Measurements from ENCODE around the gene ZNF19.

The ZNF19 gene

GRCh38 chr16:71484006-71484893, 4.9 kb downstream of the ZNF19 start:
- DNase-seq (ENCODE audit: low spot score): peak; percentile 92

- DNase-seq (ENCODE audit: low spot score): no peak
Observed at GRCh38 chr16:71482569-71482968, 6.6 kb downstream of the ZNF19 start.

DNA sequence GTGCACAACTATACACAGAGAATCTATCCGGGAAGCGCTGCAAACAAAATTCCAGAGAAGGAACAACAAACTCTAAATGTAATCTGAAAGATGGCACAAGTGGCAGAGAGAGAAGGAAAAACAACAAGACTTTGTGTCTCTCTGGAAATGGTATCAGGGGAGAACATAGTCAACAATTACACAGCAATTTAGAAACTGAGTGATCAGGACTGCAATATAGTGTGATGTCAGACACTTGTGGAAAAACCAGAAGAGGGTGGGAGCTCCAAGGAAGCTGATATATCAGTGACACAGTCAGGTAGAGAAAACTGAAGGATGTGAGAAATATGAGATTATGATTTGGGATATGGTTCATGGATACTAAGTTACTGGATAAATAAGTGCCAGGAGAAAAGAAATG, 8.2 kb downstream of the ZNF19 start:
- no peak for DNase-seq (ENCODE audit: low spot score)

DNA sequence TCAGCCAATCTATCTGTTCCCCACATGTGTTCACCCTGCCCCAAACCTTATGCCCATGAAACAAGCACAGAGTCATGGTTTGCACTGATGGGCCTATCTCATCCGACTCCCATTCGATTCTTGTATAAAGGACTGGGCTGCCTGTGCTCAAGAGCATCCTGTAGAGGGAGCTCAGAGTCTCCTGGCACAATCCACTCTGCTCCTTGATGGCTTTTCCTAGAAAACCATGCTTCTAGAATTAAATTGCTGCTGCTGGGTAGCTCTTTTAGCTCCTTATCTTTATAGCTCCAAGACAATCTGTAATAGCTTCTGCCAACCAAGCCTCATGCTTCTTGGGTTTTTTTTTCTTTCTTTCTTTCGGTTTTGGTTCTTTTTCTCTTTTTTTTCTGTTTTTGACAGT, 9.7 kb downstream of the ZNF19 start:
- DNase-seq (ENCODE audit: low spot score): no peak

DNA sequence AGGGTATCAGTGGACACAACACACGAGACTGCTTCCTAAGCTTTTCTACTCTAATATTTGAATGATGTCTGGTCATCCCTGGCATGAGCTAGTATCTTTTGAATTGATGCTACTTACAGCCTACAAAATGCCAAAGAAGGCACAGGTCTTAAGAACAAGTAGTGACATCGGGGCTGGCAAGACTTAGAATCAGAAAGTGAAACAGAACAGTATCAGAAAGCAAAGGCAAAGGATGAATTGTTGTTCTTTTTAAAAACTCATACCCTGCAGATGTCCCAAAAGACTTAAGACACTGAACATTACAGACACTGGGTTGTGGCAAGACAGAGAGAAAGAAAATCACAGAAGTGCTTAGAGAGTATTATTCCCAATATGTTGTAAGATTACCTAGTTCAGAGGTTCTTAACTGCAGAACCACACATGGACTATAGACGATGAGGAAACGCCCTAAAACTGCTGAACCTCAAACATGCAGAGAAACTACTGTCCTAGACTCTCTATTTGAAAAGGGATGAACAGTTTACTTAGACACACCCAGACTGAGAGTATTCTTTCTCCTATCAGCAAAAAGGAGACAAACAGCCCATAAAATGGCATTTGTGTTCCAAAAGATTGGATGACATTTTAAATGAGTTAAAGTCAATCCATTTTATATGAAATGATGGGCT, 12.5 kb downstream of the ZNF19 start:
- DNase-seq (ENCODE audit: low spot score): no peak

- DNase-seq (ENCODE audit: low spot score): no peak
Observed at GRCh38 chr16:71474864-71475263, 14.3 kb downstream of the ZNF19 start.

- no peak for DNase-seq (ENCODE audit: low spot score)
Observed at GRCh38 chr16:71473891-71474290, 15.2 kb downstream of the ZNF19 start.

DNA sequence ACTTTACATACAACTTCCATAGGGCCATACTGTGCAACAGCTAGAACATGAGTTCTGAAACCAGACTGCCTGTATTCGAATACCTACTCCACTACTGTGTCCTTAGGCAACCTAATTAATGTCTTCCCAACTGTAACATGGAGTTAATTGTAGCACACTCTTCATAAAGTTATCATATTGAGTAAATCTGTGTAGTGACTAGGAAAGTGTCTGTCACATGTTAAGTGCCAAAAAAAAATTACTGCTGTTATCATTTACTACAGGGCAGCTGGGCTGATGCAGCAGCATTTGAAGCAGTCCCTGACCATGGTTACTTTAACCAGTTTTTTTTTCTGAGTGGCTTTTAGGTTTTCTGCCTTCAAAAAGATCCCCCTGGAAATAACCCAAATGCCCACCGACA, 16.2 kb downstream of the ZNF19 start:
- DNase-seq (ENCODE audit: low spot score): no peak

DNA sequence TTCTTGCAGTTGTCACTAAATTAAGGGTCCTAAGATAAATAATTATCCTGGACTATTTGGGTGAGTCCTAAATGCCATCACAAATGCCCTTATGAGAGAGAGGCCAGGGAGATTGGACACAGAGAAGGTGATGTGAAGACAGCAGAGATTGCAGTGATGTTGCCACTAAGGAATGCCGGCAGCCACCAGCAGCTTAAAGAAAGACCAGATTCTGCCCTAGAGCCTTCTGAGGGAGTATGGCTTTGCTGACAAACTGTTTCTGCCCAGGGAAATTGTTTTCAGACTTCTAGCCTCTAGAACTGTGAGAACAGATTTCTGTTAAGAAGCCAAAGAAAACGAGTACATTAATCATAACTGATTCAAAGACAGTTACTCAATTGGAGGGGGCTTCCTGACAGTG, 17.1 kb downstream of the ZNF19 start:
- DNase-seq (ENCODE audit: low spot score): no peak

GRCh38 chr16:71467810-71468209, 21.3 kb downstream of the ZNF19 start:
- DNase-seq (ENCODE audit: low spot score): peak; percentile 47

DNA sequence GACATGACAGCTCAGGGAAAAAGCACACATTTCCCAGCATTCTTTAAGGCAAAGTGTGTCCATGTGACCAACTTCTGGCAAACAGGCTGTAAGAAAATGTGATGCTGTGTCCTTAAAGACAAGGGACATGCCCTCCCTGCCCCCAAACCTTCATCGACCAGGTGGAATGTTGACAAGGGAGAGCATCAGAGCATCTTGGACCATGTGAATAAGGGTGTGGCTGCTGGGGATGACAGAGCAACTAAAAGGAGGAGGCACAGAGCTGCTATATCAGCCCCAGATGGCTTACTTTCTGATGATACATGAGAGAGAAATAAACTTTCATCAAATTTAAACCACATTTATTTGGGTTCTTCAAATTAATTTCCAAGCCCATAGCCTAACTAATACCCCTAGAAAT, 24.9 kb downstream of the ZNF19 start:
- DNase-seq (ENCODE audit: low spot score): no peak

GRCh38 chr16:71461686-71462648, 27.2 kb downstream of the ZNF19 start, which contains the start of gene ZNF23:
ZNF23 (minus strand) TSS chr16:71462247; CDS start chr16:71456796, 5,451 bp downstream.
- DNase-seq (ENCODE audit: low spot score): peak; percentile 78

- peak; percentile 23 for DNase-seq (ENCODE audit: low spot score)
Observed at GRCh38 chr16:71460941-71461340, 28.2 kb downstream of the ZNF19 start.

- no peak for DNase-seq (ENCODE audit: low spot score)
Observed at GRCh38 chr16:71460236-71460635, 28.9 kb downstream of the ZNF19 start.

- DNase-seq (ENCODE audit: low spot score): no peak
Observed at GRCh38 chr16:71459510-71459909, 29.6 kb downstream of the ZNF19 start.

- no peak for DNase-seq (ENCODE audit: low spot score)
Observed at GRCh38 chr16:71456801-71457200, 32.3 kb downstream of the ZNF19 start.

GRCh38 chr16:71453036-71453435, 36.1 kb downstream of the ZNF19 start:
- no peak for DNase-seq (ENCODE audit: low spot score)

DNA sequence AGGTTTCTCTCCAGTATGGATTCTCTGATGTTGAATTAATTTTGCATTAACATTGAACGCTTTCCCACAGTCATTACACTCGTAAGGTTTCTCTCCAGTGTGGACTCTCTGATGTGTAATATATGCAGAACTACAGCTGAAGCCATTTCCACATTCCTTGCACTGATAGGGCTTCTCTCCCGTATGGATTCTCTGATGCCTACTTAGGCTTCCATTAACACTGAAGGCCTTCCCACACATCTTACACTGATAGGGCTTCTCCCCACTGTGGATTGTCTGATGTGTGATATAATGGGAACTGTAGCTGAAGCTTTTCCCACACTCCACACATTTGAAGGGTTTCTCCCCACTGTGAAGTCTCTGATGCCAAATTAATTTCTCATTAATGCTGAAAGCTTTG, 40.1 kb downstream of the ZNF19 start:
- DNase-seq (ENCODE audit: low spot score): no peak

DNA sequence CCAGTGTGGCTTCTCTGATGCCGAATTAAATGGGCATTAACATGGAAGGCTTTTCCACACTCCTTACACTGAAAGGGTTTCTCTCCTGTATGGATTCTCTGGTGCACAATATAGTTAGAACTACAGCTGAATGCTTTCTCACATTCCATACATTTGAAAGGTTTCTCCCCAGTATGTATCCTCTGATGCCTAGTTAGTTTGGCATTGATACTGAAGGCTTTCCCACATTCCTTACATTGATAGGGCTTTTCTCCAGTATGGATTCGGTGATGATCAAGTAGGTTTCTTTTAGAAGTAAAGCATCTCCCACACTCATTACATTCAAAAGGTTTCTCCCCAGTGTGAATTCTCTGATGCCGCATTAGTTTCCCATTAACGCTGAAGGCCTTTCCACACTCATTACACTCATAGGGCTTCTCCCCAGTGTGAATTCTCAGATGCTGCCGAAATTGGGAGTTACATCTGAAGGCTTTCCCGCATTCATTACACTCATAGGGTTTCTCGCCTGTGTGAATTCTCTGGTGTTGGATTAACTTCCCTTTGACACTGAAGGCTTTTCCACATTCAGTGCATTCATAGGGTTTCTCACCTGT, 40.8 kb downstream of the ZNF19 start:
- DNase-seq (ENCODE audit: low spot score): no peak

DNA sequence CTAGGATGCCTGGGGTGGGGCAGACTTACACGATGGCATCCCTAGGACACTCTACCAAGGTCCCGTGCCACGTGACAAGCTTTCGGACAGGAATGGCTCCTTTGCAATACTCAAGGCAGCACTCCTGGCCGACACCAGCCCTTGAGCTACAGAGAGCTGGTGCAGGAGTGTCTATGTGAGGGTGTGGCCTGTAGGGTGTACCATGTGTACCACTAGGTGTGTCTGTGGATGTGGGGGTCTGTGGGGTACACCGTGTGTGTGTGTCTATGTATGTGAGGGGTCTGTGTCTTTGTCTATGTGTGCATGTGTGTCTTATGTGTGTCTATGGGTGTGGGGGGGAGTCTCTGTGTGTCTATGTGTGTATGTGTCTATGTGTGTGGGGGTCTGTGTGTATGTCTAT, 45.4 kb downstream of the ZNF19 start:
- no peak for DNase-seq (ENCODE audit: low spot score)

DNA sequence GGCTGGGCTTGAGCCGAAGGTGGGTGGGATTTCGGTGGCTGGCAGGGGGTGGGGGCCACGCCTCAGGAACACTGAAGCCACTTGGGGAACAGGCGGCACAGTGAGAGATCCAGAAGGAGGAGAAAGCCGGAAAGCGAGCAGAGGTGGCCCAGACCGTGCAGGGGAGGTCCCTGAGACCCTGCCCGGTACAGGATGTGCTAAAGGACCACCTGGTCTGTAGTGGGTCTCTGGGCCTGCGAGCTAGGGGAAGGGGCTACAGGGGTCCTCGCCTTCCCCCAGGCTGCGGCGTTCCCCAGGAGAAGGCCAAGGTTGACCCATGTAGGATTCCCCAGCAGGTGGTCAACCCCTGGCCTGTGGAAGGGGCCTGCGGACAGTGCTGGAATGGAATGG, 47.1 kb downstream of the ZNF19 start, which contains the start of gene TLE7:
TSS of gene TLE7 (minus strand) at position 4 of the 390 bp plus-strand sequence. CDS start 8,730 bp downstream, outside the sequence.
- DNase-seq (ENCODE audit: low spot score): no peak

Measured in NAMALWA (cell line).